SK-N-SH (cell line): ENCODE data around the gene MCM10.

Source experiments
- EZH2phosphoT487 ChIP-seq: fragments of 200-600 bp; sonication (generic); IDR thresholded peaks from 2 replicates; pipeline ENCODE4 v1.6.1; 2017; ENCODE audit warnings: low read depth, mixed run types, mild to moderate bottlenecking, antibody characterized with exemption, moderate library complexity, borderline replicate concordance
- GATA2 ChIP-seq: sonication (generic); formaldehyde crosslinking; IDR thresholded peaks from 2 replicates; pipeline ENCODE4 v1.5.0; 2020; ENCODE audit warnings: mild to moderate bottlenecking, missing genetic modification reagents
- RXRA ChIP-seq: IDR thresholded peaks from 2 replicates; pipeline ENCODE4 v1.4.0; 2012; ENCODE audit warnings: low read depth, mild to moderate bottlenecking, borderline replicate concordance
- TCF12 ChIP-seq: IDR thresholded peaks from 2 replicates; pipeline ENCODE4 v1.4.0; 2012
- TF ChIP-seq, protein P1 (sequence below): fragments of 200-600 bp; sonication (generic); IDR thresholded peaks from 2 replicates; pipeline ENCODE4 v1.6.1; 2017; ENCODE audit warnings: antibody characterized with exemption, mild to moderate bottlenecking, moderate library complexity

DNA sequence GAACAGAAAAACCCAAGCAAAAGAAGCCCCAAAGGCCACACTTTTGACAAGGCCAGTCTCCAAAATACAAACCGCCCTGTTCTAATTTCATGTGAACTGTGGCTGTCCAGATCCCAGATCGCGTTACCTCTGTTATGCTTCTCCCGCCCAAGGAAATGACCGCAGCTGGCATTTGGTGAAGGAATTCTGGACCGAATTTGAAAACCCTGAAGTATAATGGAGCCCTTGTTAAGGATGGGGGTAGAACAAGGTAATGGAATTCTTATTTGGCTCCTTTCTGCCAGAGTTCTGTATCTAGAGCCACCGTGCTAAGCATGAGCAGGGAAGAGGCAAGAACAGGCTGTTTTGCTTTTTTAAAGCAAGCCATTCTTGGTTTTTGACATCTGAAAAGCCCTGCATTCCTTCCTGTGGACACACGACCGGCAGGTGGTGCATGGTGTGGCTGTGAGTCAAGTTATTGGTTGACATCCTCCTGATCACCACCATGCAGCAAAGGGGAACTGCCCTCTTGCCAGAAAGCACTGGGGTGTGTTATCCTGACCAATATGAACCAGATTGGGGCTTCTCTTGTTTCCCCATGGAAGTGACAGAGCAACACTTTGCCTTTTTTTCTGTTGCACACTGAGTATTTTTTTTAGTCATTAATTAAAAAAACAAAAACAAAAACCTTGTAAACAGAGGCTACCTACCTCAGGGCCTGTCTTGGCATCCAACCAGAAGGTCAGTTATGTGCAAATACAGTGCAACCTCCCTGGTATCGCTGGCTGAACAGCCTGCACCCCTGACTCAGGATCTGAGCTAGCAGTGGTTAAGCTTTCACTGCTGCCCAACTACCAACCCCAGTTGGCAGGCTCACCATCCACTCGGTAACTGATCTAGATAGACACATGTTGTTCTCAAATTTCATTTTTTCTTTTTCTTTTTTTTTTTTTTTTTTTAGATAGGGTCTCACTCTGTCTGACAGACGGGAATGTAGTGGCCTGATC, 58.6 kb downstream of the MCM10 start:
- TF ChIP-seq, protein P1, sequence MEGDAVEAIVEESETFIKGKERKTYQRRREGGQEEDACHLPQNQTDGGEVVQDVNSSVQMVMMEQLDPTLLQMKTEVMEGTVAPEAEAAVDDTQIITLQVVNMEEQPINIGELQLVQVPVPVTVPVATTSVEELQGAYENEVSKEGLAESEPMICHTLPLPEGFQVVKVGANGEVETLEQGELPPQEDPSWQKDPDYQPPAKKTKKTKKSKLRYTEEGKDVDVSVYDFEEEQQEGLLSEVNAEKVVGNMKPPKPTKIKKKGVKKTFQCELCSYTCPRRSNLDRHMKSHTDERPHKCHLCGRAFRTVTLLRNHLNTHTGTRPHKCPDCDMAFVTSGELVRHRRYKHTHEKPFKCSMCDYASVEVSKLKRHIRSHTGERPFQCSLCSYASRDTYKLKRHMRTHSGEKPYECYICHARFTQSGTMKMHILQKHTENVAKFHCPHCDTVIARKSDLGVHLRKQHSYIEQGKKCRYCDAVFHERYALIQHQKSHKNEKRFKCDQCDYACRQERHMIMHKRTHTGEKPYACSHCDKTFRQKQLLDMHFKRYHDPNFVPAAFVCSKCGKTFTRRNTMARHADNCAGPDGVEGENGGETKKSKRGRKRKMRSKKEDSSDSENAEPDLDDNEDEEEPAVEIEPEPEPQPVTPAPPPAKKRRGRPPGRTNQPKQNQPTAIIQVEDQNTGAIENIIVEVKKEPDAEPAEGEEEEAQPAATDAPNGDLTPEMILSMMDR: no peak
- TF ChIP-seq EZH2phosphoT487: no peak
- TF ChIP-seq RXRA: no peak
- TF ChIP-seq GATA2 (CRISPR knock-in tag): no peak
- TF ChIP-seq TCF12: no peak
